ENCODE results near the gene CRYBG3. TPM values are rescaled to one million over a fixed set of nuclear protein-coding genes. Genes with fewer than 3 reads are reported as not detected.

The CRYBG3 gene
- total and polyA plus RNA-seq, 2 experiments from 2014 or later, result 2.7 to 20.9 TPM

GRCh38 chr3:97990624-97991292 is 168.9 kb downstream of the CRYBG3 start:
- Histone ChIP-seq H3K4me1 (ENCODE audit: low read depth) (peaks cover 3% of the 10 kb centered on the region), H3K9me3 (ENCODE audit: low read depth) (no peaks in the 10 kb centered on the region), H3K27me3 (no peaks in the 10 kb centered on the region), H3K4me3 (no peak overlapping the region), H3K36me3 (no peaks in the 10 kb centered on the region), H3K27ac (no peak overlapping the region)
- TF ChIP-seq, protein P1, sequence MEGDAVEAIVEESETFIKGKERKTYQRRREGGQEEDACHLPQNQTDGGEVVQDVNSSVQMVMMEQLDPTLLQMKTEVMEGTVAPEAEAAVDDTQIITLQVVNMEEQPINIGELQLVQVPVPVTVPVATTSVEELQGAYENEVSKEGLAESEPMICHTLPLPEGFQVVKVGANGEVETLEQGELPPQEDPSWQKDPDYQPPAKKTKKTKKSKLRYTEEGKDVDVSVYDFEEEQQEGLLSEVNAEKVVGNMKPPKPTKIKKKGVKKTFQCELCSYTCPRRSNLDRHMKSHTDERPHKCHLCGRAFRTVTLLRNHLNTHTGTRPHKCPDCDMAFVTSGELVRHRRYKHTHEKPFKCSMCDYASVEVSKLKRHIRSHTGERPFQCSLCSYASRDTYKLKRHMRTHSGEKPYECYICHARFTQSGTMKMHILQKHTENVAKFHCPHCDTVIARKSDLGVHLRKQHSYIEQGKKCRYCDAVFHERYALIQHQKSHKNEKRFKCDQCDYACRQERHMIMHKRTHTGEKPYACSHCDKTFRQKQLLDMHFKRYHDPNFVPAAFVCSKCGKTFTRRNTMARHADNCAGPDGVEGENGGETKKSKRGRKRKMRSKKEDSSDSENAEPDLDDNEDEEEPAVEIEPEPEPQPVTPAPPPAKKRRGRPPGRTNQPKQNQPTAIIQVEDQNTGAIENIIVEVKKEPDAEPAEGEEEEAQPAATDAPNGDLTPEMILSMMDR (IDR thresholded peaks at IDR 0.05; ENCODE audit: low read depth, low read length), result no peak
- DNase-seq (ENCODE audit: low read depth in 1 of 2, low spot score in 1 of 2), result no peak

- Histone ChIP-seq H3K36me3 (no peaks in the 10 kb centered on the region), H3K27ac (no peak overlapping the region), H3K4me1 (ENCODE audit: low read depth) (peaks cover 3% of the 10 kb centered on the region), H3K9me3 (ENCODE audit: low read depth) (no peaks in the 10 kb centered on the region), H3K4me3 (no peak overlapping the region), H3K27me3 (no peaks in the 10 kb centered on the region)
- TF ChIP-seq, protein P1 (IDR thresholded peaks at IDR 0.05; ENCODE audit: low read depth, low read length), result no peak
- DNase-seq (ENCODE audit: low read depth in 1 of 2, low spot score in 1 of 2), result no peak
These were observed 169.5 kb downstream of the CRYBG3 start for GRCh38 chr3:97991293-97991682.

- no peak overlapping the region for H3K4me3 ChIP-seq
- TF ChIP-seq, protein P1 (IDR thresholded peaks at IDR 0.05; ENCODE audit: low read depth, low read length), result no peak
- no peak for DNase-seq (ENCODE audit: low read depth in 1 of 2, low spot score in 1 of 2)
- H3K27ac ChIP-seq, result no peak overlapping the region
- no peaks in the 10 kb centered on the region for H3K27me3 ChIP-seq
- peaks cover 3% of the 10 kb centered on the region for H3K4me1 ChIP-seq (ENCODE audit: low read depth)
- H3K9me3 ChIP-seq (ENCODE audit: low read depth), result no peaks in the 10 kb centered on the region
- no peaks in the 10 kb centered on the region for H3K36me3 ChIP-seq
These were observed 170.8 kb downstream of the CRYBG3 start for GRCh38 chr3:97992547-97993173.

DNA sequence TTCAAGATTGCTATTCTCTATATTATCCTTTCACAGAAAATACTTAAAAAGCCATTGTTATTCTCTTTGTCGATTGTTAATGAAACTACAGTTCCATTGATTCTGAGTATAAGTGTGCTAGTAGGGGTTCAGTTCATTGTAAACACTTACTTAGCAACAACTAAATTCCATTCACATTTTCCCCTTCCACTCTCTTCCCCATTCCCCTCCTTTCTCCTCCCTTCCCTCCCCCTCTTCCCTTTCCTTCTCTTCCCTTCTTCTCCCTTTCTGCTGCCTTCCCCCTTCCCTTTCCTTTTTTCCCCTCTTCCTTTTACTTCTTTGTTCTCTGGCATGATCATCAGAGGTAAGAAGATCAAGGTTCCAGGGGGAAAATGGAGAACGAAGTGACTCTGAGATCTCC is 171.7 kb downstream of the CRYBG3 start:
- Histone ChIP-seq H3K27ac (no peak overlapping the region), H3K4me1 (ENCODE audit: low read depth) (peaks cover 3% of the 10 kb centered on the region), H3K9me3 (ENCODE audit: low read depth) (no peaks in the 10 kb centered on the region), H3K27me3 (no peaks in the 10 kb centered on the region), H3K36me3 (no peaks in the 10 kb centered on the region), H3K4me3 (no peak overlapping the region)
- TF ChIP-seq, protein P1 (IDR thresholded peaks at IDR 0.05; ENCODE audit: low read depth, low read length), result no peak
- no peak for DNase-seq (ENCODE audit: low read depth in 1 of 2, low spot score in 1 of 2)

- no peak for DNase-seq (ENCODE audit: low read depth in 1 of 2, low spot score in 1 of 2)
- peaks cover 3% of the 10 kb centered on the region for H3K4me1 ChIP-seq (ENCODE audit: low read depth)
- no peak overlapping the region for H3K27ac ChIP-seq
- H3K27me3 ChIP-seq, result no peaks in the 10 kb centered on the region
- H3K4me3 ChIP-seq, result no peak overlapping the region
- H3K9me3 ChIP-seq (ENCODE audit: low read depth), result no peaks in the 10 kb centered on the region
- no peaks in the 10 kb centered on the region for H3K36me3 ChIP-seq
- TF ChIP-seq, protein P1 (IDR thresholded peaks at IDR 0.05; ENCODE audit: low read depth, low read length), result no peak
These were observed 172.6 kb downstream of the CRYBG3 start for GRCh38 chr3:97994328-97994945.

Other genes with a start within 250 kb of the CRYBG3 start
- gene ARL6, start 57.3 kb upstream of the CRYBG3 start, total RNA-seq, result 4.3 and 6.0 TPM in 2 replicates
- gene ARL6, start 57.3 kb upstream of the CRYBG3 start, polyA plus RNA-seq, result 8.4 and 12.5 TPM in 2 replicates
- gene RIOX2, start 150.4 kb downstream of the CRYBG3 start, total RNA-seq, result 6.9 and 8.6 TPM in 2 replicates
- 11.2 and 21.0 TPM in 2 replicates for gene RIOX2, start 150.4 kb downstream of the CRYBG3 start, polyA plus RNA-seq
- gene GABRR3, start 213.3 kb downstream of the CRYBG3 start, total RNA-seq, result not detected in 2 replicates
- not detected in 2 replicates for gene GABRR3, start 213.3 kb downstream of the CRYBG3 start, polyA plus RNA-seq

Data from cardiac muscle cell (in vitro differentiated cells and primary cell).